ENCODE data around the gene CAPZB.

CAPZB gene

GRCh38 chr1:19324665-19324990 is 160.7 kb downstream of the CAPZB start:
- no peak for DNase-seq

- no peak for DNase-seq
Measured at GRCh38 chr1:19323987-19324664, 161.2 kb downstream of the CAPZB start.

- no peak for DNase-seq
Measured at GRCh38 chr1:19322481-19322880, 162.9 kb downstream of the CAPZB start.

GRCh38 chr1:19321071-19321470 is 164.3 kb downstream of the CAPZB start:
- DNase-seq: no peak

- DNase-seq: peak; percentile 24
Measured at GRCh38 chr1:19319196-19319595, 166.1 kb downstream of the CAPZB start.

GRCh38 chr1:19317126-19317910 is 168.0 kb downstream of the CAPZB start:
- DNase-seq: no peak

GRCh38 chr1:19315378-19316198 is 169.8 kb downstream of the CAPZB start:
- peak; percentile 68 for DNase-seq

- no peak for DNase-seq
Measured at GRCh38 chr1:19313961-19314882, 171.1 kb downstream of the CAPZB start.

GRCh38 chr1:19313636-19313959 is 171.7 kb downstream of the CAPZB start:
- DNase-seq: no peak

- DNase-seq: no peak
Measured at GRCh38 chr1:19312782-19313635, 172.3 kb downstream of the CAPZB start.

- DNase-seq: peak; percentile 92
Measured at GRCh38 chr1:19311931-19312781, 173.2 kb downstream of the CAPZB start, which contains the start of the genes AKR7A2 and SLC66A1. Gene AKR7A2, minus strand, starts transcription at chr1:19312144. Its CDS starts 20 bp downstream, at chr1:19312124. Gene SLC66A1, plus strand, starts transcription at chr1:19312326. Its CDS starts 5,352 bp downstream, at chr1:19317678.

GRCh38 chr1:19311503-19311930 is 173.8 kb downstream of the CAPZB start:
- no peak for DNase-seq

GRCh38 chr1:19310720-19311502 is 174.4 kb downstream of the CAPZB start:
- no peak for DNase-seq

- no peak for DNase-seq
Measured at GRCh38 chr1:19310061-19310460, 175.3 kb downstream of the CAPZB start.

GRCh38 chr1:19309123-19309813 is 176.1 kb downstream of the CAPZB start:
- DNase-seq: peak; percentile 74

- no peak for DNase-seq
Measured at GRCh38 chr1:19308509-19308907, 176.8 kb downstream of the CAPZB start.

GRCh38 chr1:19307794-19308508 is 177.4 kb downstream of the CAPZB start:
- DNase-seq: no peak

- DNase-seq: no peak
Measured at GRCh38 chr1:19306941-19307340, 178.4 kb downstream of the CAPZB start.
